Activated naive CD4-positive, alpha-beta T cell treated with anti-CD3 and anti-CD28 coated beads, Interleukin-2, amount 10 ng/mL, durations not matched to agents 7 days and 5 days (primary cell): Measurements from ENCODE around the gene TRIM4.
"Not testable (repeated sequence)": the region's sequence is repeated elsewhere in the genome, so short reads cannot be mapped to it uniquely, and the experiment has no call there.

Source experiments
- CTCF ChIA-PET: fragments of 350-600 bp; sonication (Branson Sonifier 250); formaldehyde crosslinking; loops from one replicate; lab custom pipeline; 2021; ENCODE audit warnings: antibody characterized with exemption; lab: Charles Lee
- DNase-seq: peaks from one replicate; pipeline ENCODE4 v3.0.0-alpha.2; 2020
- H3K27ac Mint-ChIP-seq: one replicate; pipeline ENCODE4 v1.8.0; 2021; ENCODE audit warnings: mild to moderate bottlenecking, moderate library complexity, mixed read lengths
- H3K27me3 Mint-ChIP-seq: one replicate; pipeline ENCODE4 v1.8.0; 2021; ENCODE audit warnings: mild to moderate bottlenecking, mixed read lengths
- H3K36me3 Mint-ChIP-seq: one replicate; pipeline ENCODE4 v1.8.0; 2021; ENCODE audit warnings: mixed read lengths
- H3K4me1 Mint-ChIP-seq: one replicate; pipeline ENCODE4 v1.8.0; 2021; ENCODE audit warnings: mixed read lengths
- H3K4me3 Mint-ChIP-seq: one replicate; pipeline ENCODE4 v1.8.0; 2021; ENCODE audit warnings: mild to moderate bottlenecking, moderate library complexity, mixed read lengths
- H3K9me3 Mint-ChIP-seq: one replicate; pipeline ENCODE4 v1.8.0; 2021; ENCODE audit warnings: mixed read lengths

The TRIM4 gene

DNA sequence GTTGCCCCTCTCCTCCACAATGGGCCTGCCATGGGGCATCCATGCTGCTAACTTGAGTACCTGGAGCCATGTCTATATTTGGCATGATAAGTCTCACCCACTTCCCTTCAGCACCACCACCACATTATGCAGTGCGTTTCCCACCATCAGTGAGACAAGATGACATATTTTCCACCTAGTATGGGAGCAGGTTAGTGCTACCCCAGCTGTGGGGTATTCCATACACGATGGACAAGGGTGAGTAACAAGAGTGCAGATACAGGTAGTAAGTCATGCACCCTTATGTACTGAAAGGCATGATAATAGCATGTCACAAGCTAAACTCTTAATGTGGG lies 21.3 kb downstream of the TRIM4 start:
- Mint-ChIP-seq H3K27ac (no peak overlapping the region), H3K4me1 (peaks cover 6% of the 10 kb centered on the region), H3K4me3 (no peak overlapping the region), H3K36me3 (peaks cover 46% of the 10 kb centered on the region), H3K9me3 (no peaks in the 10 kb centered on the region), H3K27me3 (no peaks in the 10 kb centered on the region)
- CTCF ChIA-PET = no interaction called here
- DNase-seq = no peak

DNA sequence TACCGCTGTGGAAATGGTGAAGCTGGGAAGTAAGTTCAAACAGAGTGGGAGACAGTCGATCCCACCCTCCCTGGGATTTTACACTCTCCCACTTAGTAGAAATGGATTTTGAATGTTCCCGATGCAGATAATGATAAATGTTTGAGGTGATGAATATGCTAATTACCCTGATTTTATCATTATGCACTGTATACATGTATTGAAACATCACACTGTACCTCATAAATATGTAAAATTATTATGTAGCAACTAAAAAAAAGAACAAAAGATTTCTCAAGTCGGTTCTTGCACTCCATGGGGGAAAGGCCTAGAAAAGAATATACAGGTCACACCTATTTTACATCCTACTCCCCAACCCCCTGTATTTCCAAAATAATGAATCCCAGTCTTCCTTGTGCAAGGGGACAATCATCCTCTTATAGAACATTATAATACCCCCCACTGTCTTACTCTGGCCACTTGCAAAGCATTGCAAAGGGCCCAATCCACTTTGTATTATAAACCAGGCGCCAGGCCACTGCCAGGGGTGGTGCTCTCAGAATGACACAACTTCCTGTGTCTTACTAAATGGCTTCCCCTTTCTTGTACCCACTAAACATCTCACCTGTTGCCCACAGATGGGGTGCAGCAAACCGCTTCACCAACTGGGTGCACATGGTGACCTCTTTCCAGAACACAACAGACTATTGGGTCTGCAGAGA lies 21.9 kb downstream of the TRIM4 start:
- H3K27ac Mint-ChIP-seq = no peak overlapping the region
- peaks cover 6% of the 10 kb centered on the region for H3K4me1 Mint-ChIP-seq
- no peaks in the 10 kb centered on the region for H3K9me3 Mint-ChIP-seq
- peaks cover 46% of the 10 kb centered on the region for H3K36me3 Mint-ChIP-seq
- no peak overlapping the region for H3K4me3 Mint-ChIP-seq
- H3K27me3 Mint-ChIP-seq = no peaks in the 10 kb centered on the region
- DNase-seq = no peak
- CTCF ChIA-PET = no interaction called here

DNA sequence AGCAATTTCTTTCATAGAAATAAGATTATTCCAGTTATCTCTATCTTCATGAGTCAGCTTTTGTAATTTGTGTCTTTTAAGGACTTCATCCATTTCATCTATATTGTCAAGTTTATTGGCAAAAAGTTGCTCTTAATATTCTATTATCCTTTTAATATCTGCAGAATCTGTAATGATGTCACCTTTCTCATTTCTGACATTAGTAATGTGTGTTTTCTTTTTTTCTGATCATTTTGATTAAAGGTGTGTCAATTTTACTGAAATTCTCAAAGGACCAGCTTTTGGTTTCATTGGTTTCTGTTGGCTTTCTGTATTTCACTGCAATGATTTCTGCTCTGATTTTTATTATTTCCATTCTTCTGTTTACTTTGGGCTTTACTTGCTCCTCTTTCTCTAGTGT lies 24.6 kb downstream of the TRIM4 start:
- CTCF ChIA-PET = interaction anchor here (1.1 to 1.3 kb wide), 2 partner anchors 18 to 96 kb away, joined by 3 to 4 read pairs; no protein-coding TSS in a partner anchor
- peaks cover 49% of the 10 kb centered on the region for H3K36me3 Mint-ChIP-seq
- H3K4me3 Mint-ChIP-seq = no peak overlapping the region
- no peak for DNase-seq
- no peaks in the 10 kb centered on the region for H3K9me3 Mint-ChIP-seq
- H3K27me3 Mint-ChIP-seq = no peaks in the 10 kb centered on the region
- no peak overlapping the region for H3K27ac Mint-ChIP-seq
- H3K4me1 Mint-ChIP-seq = peaks cover 6% of the 10 kb centered on the region

DNA sequence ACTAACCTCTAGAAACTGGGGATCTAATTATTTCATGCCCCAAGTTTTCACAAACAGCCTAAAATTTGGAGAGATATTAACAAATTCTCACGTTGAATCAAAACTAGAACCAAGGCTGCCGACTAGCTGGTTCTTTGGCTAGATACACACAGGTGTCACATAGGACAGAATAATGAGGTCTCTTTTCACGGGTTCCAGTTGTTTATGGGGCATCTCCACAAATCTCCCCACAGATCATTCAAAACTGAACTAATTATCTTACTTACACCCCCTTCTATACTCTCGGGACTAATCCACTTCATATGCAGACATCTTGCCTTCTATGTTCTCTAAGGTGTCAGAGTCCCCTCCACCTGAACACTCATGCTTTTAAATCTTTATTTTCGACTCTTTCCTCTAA lies 26.1 kb downstream of the TRIM4 start:
- peaks cover 44% of the 10 kb centered on the region for H3K36me3 Mint-ChIP-seq
- CTCF ChIA-PET = no interaction called here
- H3K27me3 Mint-ChIP-seq = no peaks in the 10 kb centered on the region

DNA sequence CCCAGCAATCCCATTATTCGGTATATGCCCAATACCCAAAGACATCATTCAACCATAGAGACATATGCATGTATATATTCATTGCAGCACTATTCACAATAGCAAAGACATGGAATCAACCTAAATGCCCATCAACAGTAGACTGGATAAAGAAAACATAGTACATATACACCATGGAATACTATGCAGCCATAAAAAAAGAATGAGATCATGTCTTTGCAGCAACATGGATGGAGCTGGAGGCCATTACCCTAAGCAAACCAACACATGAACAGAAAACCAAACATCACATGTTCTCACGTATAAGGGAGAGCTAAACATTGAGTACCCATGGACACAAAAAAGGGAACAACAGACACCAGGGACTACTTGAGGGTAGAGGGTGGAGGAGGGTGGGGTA lies 29.0 kb downstream of the TRIM4 start:
- CTCF ChIA-PET = not testable (repeated sequence)

More for the DNA sequence above, 26.1 kb downstream of the TRIM4 start:
- no peak for DNase-seq
- H3K9me3 Mint-ChIP-seq = peaks cover 4% of the 10 kb centered on the region
- no peak overlapping the region for H3K4me3 Mint-ChIP-seq
- H3K4me1 Mint-ChIP-seq = peaks cover 6% of the 10 kb centered on the region
- no peak overlapping the region for H3K27ac Mint-ChIP-seq

DNA sequence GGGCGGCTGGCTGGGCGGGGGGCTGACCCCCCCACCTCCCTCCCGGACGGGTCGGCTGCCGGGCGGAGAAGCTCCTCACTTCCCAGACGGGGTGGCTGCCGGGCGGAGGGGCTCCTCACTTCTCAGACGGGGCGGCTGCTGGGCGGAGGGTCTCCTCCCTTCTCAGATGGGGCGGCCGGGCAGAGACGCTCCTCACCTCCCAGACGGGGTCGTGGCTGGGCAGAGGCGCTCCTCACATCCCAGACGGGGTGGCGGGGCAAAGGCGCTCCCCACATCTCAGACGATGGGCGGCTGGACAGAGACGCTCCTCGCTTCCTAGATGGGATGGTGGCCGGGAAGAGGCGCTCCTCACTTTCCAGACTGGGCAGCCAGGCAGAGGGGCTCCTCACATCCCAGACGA lies 31.0 kb downstream of the TRIM4 start:
- H3K27ac Mint-ChIP-seq, H3K9me3 Mint-ChIP-seq, H3K4me1 Mint-ChIP-seq, H3K27me3 Mint-ChIP-seq, DNase-seq, CTCF ChIA-PET, H3K4me3 Mint-ChIP-seq: not testable (repeated sequence)
- H3K36me3 Mint-ChIP-seq = peaks cover 39% of the 10 kb centered on the region

More for the DNA sequence above, 29.0 kb downstream of the TRIM4 start:
- H3K4me3 Mint-ChIP-seq, H3K9me3 Mint-ChIP-seq, H3K27ac Mint-ChIP-seq, H3K27me3 Mint-ChIP-seq, DNase-seq, H3K4me1 Mint-ChIP-seq: not testable (repeated sequence)
- H3K36me3 Mint-ChIP-seq = peaks cover 43% of the 10 kb centered on the region

DNA sequence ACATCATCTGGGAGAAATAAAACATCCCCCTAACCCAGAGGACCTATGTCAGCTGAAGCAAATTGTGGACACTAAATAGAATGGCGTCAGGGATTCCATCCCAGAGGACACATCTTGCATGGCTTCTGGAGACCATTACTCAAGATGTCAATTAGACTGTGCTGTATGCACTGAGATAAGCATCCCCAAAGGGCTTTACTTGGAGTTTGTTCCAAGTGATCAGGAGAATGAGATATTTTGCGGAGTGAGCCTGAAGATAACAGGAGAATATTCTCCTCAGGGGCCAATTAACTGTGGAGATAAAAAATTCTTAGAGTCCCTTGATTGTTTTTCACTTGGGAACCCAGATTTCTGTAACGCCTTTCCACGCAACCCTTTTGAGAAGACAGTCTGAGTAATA lies 38.0 kb downstream of the TRIM4 start:
- Mint-ChIP-seq H3K4me3 (no peak overlapping the region), H3K27me3 (no peaks in the 10 kb centered on the region), H3K4me1 (no peaks in the 10 kb centered on the region), H3K36me3 (no peaks in the 10 kb centered on the region), H3K27ac (no peak overlapping the region), H3K9me3 (no peaks in the 10 kb centered on the region)
- CTCF ChIA-PET = no interaction called here
- DNase-seq = no peak

DNA sequence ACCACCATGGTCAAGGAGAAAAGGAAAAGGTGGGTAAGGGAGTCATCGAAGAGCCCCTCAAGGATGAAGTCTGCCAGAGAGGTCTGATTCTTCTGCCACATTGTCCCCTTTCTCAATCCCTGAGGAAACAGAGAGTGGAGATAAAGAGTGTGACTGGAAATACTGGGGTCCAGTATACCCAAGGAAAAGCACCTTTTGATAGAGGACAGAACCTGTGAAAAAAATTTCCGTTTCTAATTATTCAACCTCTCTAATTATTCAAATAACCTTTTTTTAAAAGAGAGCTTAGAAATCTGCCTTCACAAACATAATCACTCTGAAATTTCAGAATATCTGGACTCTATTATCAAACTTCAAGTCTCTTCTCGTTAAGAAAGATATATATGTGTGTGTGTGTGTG lies 42.4 kb downstream of the TRIM4 start, which contains the start of gene OR2AE1:
Gene OR2AE1, minus strand, starts transcription at position 101 of the 400 bp plus-strand sequence. Its CDS starts 0 bp downstream, at position 101.
- Mint-ChIP-seq H3K36me3 (no peaks in the 10 kb centered on the region), H3K27me3 (no peaks in the 10 kb centered on the region), H3K4me1 (no peaks in the 10 kb centered on the region), H3K9me3 (no peaks in the 10 kb centered on the region), H3K4me3 (no peak within 1 kb of the TSS), H3K27ac (no peak within 1 kb of the TSS)
- DNase-seq = no peak
- CTCF ChIA-PET = no interaction called here

DNA sequence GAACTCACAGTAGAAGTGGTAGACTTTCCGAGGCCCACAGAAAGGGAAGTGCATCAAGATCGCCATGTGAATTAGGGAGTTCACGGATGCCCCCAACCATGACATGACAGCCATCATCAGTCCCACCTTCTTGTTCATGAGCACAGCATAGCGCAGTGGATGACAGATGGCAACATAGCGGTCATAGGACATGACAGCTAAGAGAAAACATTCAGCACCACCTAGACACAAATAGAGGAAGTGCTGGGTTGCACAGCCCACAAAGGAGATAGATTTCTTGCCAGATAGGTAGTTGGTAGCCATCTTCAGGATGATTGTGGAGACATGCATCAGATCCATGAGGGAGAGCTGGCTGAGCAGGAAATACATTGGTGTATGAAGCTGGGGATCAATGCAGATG lies 42.8 kb downstream of the TRIM4 start:
- H3K9me3 Mint-ChIP-seq = no peaks in the 10 kb centered on the region
- H3K27me3 Mint-ChIP-seq = no peaks in the 10 kb centered on the region
- CTCF ChIA-PET = no interaction called here
- H3K4me3 Mint-ChIP-seq = no peak overlapping the region
- no peaks in the 10 kb centered on the region for H3K36me3 Mint-ChIP-seq
- no peak overlapping the region for H3K27ac Mint-ChIP-seq
- no peaks in the 10 kb centered on the region for H3K4me1 Mint-ChIP-seq
- no peak for DNase-seq

DNA sequence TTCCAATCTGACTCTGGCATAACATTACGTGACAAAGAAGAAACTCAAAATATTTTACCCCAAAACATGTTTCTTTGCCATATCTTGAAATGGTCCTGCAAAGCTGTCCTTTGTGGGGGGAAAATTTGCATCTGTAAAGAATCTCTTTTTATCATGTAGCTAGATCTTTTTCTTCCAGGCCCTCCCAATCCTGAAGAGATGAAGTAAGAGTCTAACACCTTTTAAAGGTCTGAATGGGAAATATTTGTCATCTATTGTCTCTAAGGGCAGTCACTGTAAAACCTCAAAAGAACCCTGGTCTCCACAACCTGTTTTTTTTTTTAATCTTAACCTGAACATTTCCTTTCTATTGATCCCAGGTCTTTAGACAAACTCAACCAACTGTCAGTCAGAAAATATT lies 51.1 kb downstream of the TRIM4 start:
- H3K4me3 Mint-ChIP-seq = no peak overlapping the region
- peaks cover 14% of the 10 kb centered on the region for H3K27me3 Mint-ChIP-seq
- no peak overlapping the region for H3K27ac Mint-ChIP-seq
- CTCF ChIA-PET = no interaction called here
- DNase-seq = no peak
- no peaks in the 10 kb centered on the region for H3K4me1 Mint-ChIP-seq
- H3K36me3 Mint-ChIP-seq = no peaks in the 10 kb centered on the region
- H3K9me3 Mint-ChIP-seq = no peaks in the 10 kb centered on the region

DNA sequence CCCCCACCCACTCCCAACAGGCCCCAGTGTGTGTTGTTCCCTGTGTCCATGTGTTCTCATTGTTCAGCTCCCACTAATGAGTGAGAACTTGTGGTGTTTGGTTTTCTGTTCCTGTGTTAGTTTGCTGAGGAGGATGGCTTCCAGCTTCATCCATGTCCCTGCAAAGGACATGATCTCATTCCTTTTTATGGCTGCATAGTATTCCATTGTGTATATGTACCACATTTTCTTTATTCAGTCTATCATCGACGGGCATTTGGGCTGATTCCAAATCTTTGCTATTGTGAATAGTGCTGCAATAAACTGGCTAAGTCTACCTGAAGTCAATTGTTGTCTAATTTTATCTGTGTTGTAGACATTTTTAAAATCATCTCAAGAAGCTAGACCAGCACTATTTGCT lies 51.9 kb downstream of the TRIM4 start:
- H3K4me1 Mint-ChIP-seq, H3K9me3 Mint-ChIP-seq, H3K36me3 Mint-ChIP-seq, DNase-seq, CTCF ChIA-PET, H3K4me3 Mint-ChIP-seq: not testable (repeated sequence)
- H3K27ac Mint-ChIP-seq = peak overlapping the region; percentile 42
- H3K27me3 Mint-ChIP-seq = peaks cover 14% of the 10 kb centered on the region

DNA sequence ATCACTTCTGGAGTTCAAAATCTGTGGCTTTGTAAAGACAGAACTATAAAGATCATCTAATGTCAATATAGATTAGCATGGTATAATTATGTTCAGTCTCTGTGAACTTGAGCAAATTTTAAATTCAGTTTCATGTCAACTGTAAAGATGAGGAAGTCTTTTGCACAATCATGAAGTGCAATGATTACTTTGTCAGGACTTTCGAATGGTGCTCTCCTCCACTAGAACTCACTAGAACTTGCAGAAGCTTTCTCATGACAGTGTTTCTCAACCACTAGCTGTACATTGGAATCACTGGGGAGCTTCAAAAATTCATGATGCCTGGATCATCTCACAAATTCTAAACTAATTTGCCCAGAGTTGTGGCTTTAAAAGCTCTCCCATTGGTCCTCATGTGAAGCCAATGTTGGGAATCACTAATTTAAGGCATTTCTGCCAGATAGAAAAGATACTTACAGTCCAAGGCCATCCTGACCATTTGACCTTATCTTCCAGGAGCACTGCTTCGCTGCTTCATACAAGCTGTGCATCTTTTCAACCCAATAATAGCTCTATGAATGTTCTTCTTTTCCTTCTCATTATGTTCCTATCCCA lies 55.4 kb downstream of the TRIM4 start:
- H3K4me1 Mint-ChIP-seq = no peaks in the 10 kb centered on the region
- H3K27me3 Mint-ChIP-seq = peaks cover 16% of the 10 kb centered on the region
- H3K9me3 Mint-ChIP-seq = no peaks in the 10 kb centered on the region
- H3K4me3 Mint-ChIP-seq = no peak overlapping the region
- CTCF ChIA-PET = no interaction called here
- H3K36me3 Mint-ChIP-seq = no peaks in the 10 kb centered on the region
- H3K27ac Mint-ChIP-seq = no peak overlapping the region
- no peak for DNase-seq

DNA sequence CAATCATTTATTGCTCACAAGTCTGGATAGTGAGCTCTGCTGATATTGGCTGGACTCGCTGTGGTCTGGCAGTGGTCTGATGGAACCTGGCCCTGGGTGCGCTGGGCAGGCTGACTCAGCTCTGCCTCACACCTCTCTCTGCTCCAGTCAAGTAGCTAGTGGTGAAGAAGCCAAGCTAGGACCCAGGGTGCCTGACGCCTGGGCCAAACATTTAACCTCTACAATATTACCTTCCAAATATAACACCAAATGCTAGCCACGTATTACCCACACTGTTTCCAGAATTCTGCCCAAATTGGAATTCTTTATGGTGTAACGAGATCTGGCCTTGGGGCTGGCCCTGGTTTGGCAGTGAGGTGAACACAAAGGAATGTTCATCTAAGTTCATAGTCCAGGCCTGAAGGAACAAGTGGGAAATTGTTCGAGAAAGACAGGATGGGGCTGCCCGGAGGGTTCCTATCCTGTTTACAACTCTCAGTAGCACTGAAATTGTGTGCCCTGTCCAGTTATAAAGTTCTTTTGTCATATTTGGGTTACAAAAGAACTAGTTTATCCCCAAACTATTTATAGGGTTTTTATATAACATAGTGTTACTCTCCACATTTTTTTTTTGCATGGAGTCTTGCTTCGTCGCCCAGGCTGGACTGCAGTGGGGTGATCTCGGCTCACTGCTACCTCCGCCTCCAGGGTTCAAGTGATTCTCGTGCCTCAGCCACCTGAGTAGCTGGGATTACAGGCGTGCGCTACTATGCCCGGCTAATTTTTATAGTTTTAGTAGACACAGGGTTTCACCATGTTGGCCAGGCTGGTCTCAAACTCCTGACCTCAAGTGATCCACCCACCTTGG lies 58.8 kb downstream of the TRIM4 start:
- Mint-ChIP-seq H3K36me3 (no peaks in the 10 kb centered on the region), H3K27ac (no peak overlapping the region)

DNA sequence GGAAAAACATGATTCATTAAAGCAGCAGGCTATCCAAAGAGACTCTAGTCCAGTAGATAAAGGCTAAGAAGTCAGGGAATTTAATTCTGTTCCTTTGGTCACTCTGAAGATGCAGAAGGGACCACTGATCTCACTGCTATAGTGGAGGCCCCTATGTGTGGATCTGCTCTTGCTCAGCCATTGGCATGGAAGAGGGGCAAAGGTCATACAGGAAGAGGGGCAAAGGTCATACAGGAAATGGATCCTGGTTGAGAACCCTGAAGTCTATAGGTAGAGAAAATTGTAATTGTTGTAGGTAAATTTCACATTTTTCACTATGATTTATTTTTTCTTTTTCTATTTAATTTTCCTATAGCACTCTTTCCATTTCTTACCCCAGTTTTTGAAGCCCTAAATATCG lies 64.1 kb downstream of the TRIM4 start:
- DNase-seq = no peak
- Mint-ChIP-seq H3K4me1 (no peaks in the 10 kb centered on the region), H3K9me3 (no peaks in the 10 kb centered on the region), H3K27ac (no peak overlapping the region), H3K4me3 (no peak overlapping the region), H3K27me3 (peaks cover 21% of the 10 kb centered on the region), H3K36me3 (no peaks in the 10 kb centered on the region)
- CTCF ChIA-PET = no interaction called here

More for the DNA sequence above, 58.8 kb downstream of the TRIM4 start:
- no peak for DNase-seq
- H3K4me3 Mint-ChIP-seq = no peak overlapping the region
- H3K4me1 Mint-ChIP-seq = no peaks in the 10 kb centered on the region
- H3K27me3 Mint-ChIP-seq = peaks cover 20% of the 10 kb centered on the region
- CTCF ChIA-PET = no interaction called here
- no peaks in the 10 kb centered on the region for H3K9me3 Mint-ChIP-seq
